Measurements from ENCODE around the gene FSTL5.

Gene FSTL5

GRCh38 chr4:161704653-161705052 is 459.1 kb downstream of the FSTL5 start:
- DNase-seq (ENCODE audit: low read depth in 2 of 2), result no peak

GRCh38 chr4:161704040-161704439 is 459.8 kb downstream of the FSTL5 start:
- no peak for DNase-seq (ENCODE audit: low read depth in 2 of 2)

- DNase-seq (ENCODE audit: low read depth in 2 of 2), result no peak
Observed at GRCh38 chr4:161702287-161702686, 461.5 kb downstream of the FSTL5 start.

- DNase-seq (ENCODE audit: low read depth in 2 of 2), result no peak
Observed at GRCh38 chr4:161696944-161697343, 466.9 kb downstream of the FSTL5 start.

GRCh38 chr4:161680146-161680545 is 483.7 kb downstream of the FSTL5 start:
- DNase-seq (ENCODE audit: low read depth in 2 of 2), result no peak

GRCh38 chr4:161664740-161665139 is 499.1 kb downstream of the FSTL5 start:
- no peak for DNase-seq (ENCODE audit: low read depth in 2 of 2)

GRCh38 chr4:161663844-161664243 is 500.0 kb downstream of the FSTL5 start:
- no peak for DNase-seq (ENCODE audit: low read depth in 2 of 2)

GRCh38 chr4:161658676-161659075 is 505.1 kb downstream of the FSTL5 start:
- DNase-seq (ENCODE audit: low read depth in 2 of 2), result no peak

GRCh38 chr4:161657616-161658015 is 506.2 kb downstream of the FSTL5 start:
- no peak for DNase-seq (ENCODE audit: low read depth in 2 of 2)

GRCh38 chr4:161656594-161656993 is 507.2 kb downstream of the FSTL5 start:
- no peak for DNase-seq (ENCODE audit: low read depth in 2 of 2)

GRCh38 chr4:161655148-161655547 is 508.7 kb downstream of the FSTL5 start:
- no peak for DNase-seq (ENCODE audit: low read depth in 2 of 2)

- DNase-seq (ENCODE audit: low read depth in 2 of 2), result no peak
Observed at GRCh38 chr4:161653697-161654096, 510.1 kb downstream of the FSTL5 start.

GRCh38 chr4:161651586-161651985 is 512.2 kb downstream of the FSTL5 start:
- DNase-seq (ENCODE audit: low read depth in 2 of 2), result no peak

- DNase-seq (ENCODE audit: low read depth in 2 of 2), result no peak
Observed at GRCh38 chr4:161650812-161651211, 513.0 kb downstream of the FSTL5 start.

GRCh38 chr4:161647757-161648156 is 516.0 kb downstream of the FSTL5 start:
- DNase-seq (ENCODE audit: low read depth in 2 of 2), result no peak

- DNase-seq (ENCODE audit: low read depth in 2 of 2), result no peak
Observed at GRCh38 chr4:161642708-161643107, 521.1 kb downstream of the FSTL5 start.

- DNase-seq (ENCODE audit: low read depth in 2 of 2), result no peak
Observed at GRCh38 chr4:161629694-161630441, 533.9 kb downstream of the FSTL5 start.

GRCh38 chr4:161604516-161605300 is 559.1 kb downstream of the FSTL5 start:
- DNase-seq (ENCODE audit: low read depth in 2 of 2), result no peak

- DNase-seq (ENCODE audit: low read depth in 2 of 2), result no peak
Observed at GRCh38 chr4:161601011-161601410, 562.8 kb downstream of the FSTL5 start.

- DNase-seq (ENCODE audit: low read depth in 2 of 2), result no peak
Observed at GRCh38 chr4:161595230-161595771, 568.5 kb downstream of the FSTL5 start.

GRCh38 chr4:161585011-161585410 is 578.8 kb downstream of the FSTL5 start:
- DNase-seq (ENCODE audit: low read depth in 2 of 2), result no peak

GRCh38 chr4:161583549-161583948 is 580.3 kb downstream of the FSTL5 start:
- DNase-seq (ENCODE audit: low read depth in 2 of 2), result no peak
